GM12878 (cell line): Measurements from ENCODE around the gene LIMS2. TPM values are rescaled to one million over a fixed set of nuclear protein-coding genes. Genes with fewer than 3 reads are reported as not detected.

ENCODE experiments used
- ATAC-seq: fragments of 200-7000 bp; cut with Tn5 transposase; 3 replicates; pipeline ENCODE4 v1.9.1; 2020; ENCODE audit warnings: mild to moderate bottlenecking, moderate library complexity
- BruUV-seq: library from RNA; stranded (reverse); fragments of 400-500 nt; replicated peaks from 2 replicates; lab custom pipeline; 2021; lab: Mats Ljungman, UMichigan
- CTCF ChIA-PET: fragments of 300-600 bp; sonication (Branson Sonifier 250); formaldehyde crosslinking; extraction: SDS; loops from one replicate; lab custom pipeline; 2021; ENCODE audit warnings: inconsistent platforms; lab: Yijun Ruan, JAX
- POLR2A ChIA-PET: fragments of 350-600 bp; formaldehyde crosslinking; extraction: SDS; loops from one replicate; lab custom pipeline; 2021; ENCODE audit warnings: inconsistent platforms; lab: Charles Lee
- RAD21 ChIA-PET: fragments of 300-600 bp; sonication (Branson Sonifier 250); formaldehyde crosslinking; loops from one replicate; lab custom pipeline; 2023; ENCODE audit warnings: antibody characterized with exemption; ENCODE audit not compliant: unreplicated experiment; lab: Charles Lee
- SMC1A ChIA-PET: fragments of 300-600 bp; sonication (Branson Sonifier 250); formaldehyde crosslinking; loops from one replicate; lab custom pipeline; 2023; ENCODE audit not compliant: unreplicated experiment, uncharacterized antibody; lab: Charles Lee
- DNase-seq: peaks from one replicate; pipeline ENCODE4 v3.0.0-alpha.2; 2011; ENCODE audit warnings: low read depth, low spot score
- FAIRE-seq: peaks from 3 replicates; lab custom pipeline; 2011; peaks lifted over from hg19 to GRCh38; lab: Jason Lieb, UNC
- H2AFZ ChIP-seq: 2 replicates; pipeline ENCODE4 v1.6.0; 2011; ENCODE audit warnings: low read depth, low read length, control low read depth; ENCODE audit not compliant: control insufficient read depth
- H3K27ac ChIP-seq: 2 replicates; pipeline ENCODE4 v1.5.1; 2011; ENCODE audit warnings: control low read depth; ENCODE audit not compliant: control insufficient read depth, insufficient read depth
- H3K27me3 ChIP-seq, 2 experiments: replicated peaks in 1 of 2; 2 replicates each; pipeline versions ENCODE4 v1.6.0 to v1.6.1; 2011; ENCODE audit warnings: low read length in 1 of 2; ENCODE audit not compliant: control insufficient read depth in 2 of 2, insufficient read depth in 2 of 2
- H3K36me3 ChIP-seq, 2 experiments: 2 replicates each; pipeline ENCODE4 v1.5.1; 2011; ENCODE audit warnings: low read length in 1 of 2; ENCODE audit not compliant: control insufficient read depth in 2 of 2, insufficient read depth in 2 of 2
- H3K4me1 ChIP-seq: 2 replicates; pipeline ENCODE4 v1.6.1; 2011; ENCODE audit warnings: mild to moderate bottlenecking, low read length, moderate library complexity, mixed read lengths; ENCODE audit not compliant: control insufficient read depth, insufficient read depth
- H3K4me2 ChIP-seq: 2 replicates; pipeline ENCODE4 v1.6.0; 2011; ENCODE audit warnings: control low read depth; ENCODE audit not compliant: control insufficient read depth, insufficient read depth
- H3K4me3 ChIP-seq: fragments of 200-600 bp; sonication (generic); 2 replicates; pipeline ENCODE4 v1.5.1; 2016
- H3K79me2 ChIP-seq: 2 replicates; pipeline ENCODE4 v1.6.0; 2011; ENCODE audit warnings: low read length; ENCODE audit not compliant: control insufficient read depth, insufficient read depth
- H3K9ac ChIP-seq: 2 replicates; pipeline ENCODE4 v1.8.0; 2011; ENCODE audit warnings: low read length, control low read depth, mixed read lengths; ENCODE audit not compliant: control insufficient read depth, insufficient read depth
- H3K9me3 ChIP-seq: replicated peaks from 3 replicates; pipeline ENCODE4 v1.5.1; 2011; ENCODE audit warnings: mild to moderate bottlenecking, low read length; ENCODE audit not compliant: control insufficient read depth, insufficient read depth
- H4K20me1 ChIP-seq: 2 replicates; pipeline ENCODE4 v1.6.0; 2011; ENCODE audit not compliant: control insufficient read depth, insufficient read depth
- CHD1 ChIP-seq: IDR thresholded peaks from 2 replicates; pipeline ENCODE4 v1.6.1; 2012; ENCODE audit warnings: low read depth, low read length, improper control_type of control experiment
- CTCF ChIP-seq, 3 experiments: IDR thresholded peaks in 2 of 3; conservative IDR thresholded peaks in 1 of 3; 2 replicates each; pipeline ENCODE4 v1.5.1; 2011; ENCODE audit warnings: low read depth in 3 of 3, low read length in 3 of 3, mild to moderate bottlenecking in 3 of 3, control low read depth in 2 of 3, moderate library complexity in 2 of 3, inconsistent platforms in 1 of 3, mixed read lengths in 1 of 3; ENCODE audit not compliant: control insufficient read depth in 2 of 3, insufficient read depth in 1 of 3; ENCODE audit errors: extremely low read depth in 1 of 3
- EZH2 ChIP-seq: IDR thresholded peaks from 2 replicates; pipeline ENCODE4 v1.6.1; 2012; ENCODE audit warnings: low read depth, mild to moderate bottlenecking, control low read depth, inconsistent platforms, low read length, borderline replicate concordance; ENCODE audit not compliant: control insufficient read depth
- JUND ChIP-seq: IDR thresholded peaks from 2 replicates; pipeline ENCODE4 v1.6.1; 2012; ENCODE audit warnings: low read depth, mild to moderate bottlenecking, low read length, improper control_type of control experiment, moderate library complexity
- MYC ChIP-seq: IDR thresholded peaks from 2 replicates; pipeline ENCODE4 v1.6.1; 2011; ENCODE audit warnings: mild to moderate bottlenecking, low read length, moderate library complexity, inconsistent platforms; ENCODE audit not compliant: insufficient read depth, insufficient replicate concordance, insufficient read length, severe bottlenecking
- NFYA ChIP-seq: IDR thresholded peaks from 2 replicates; pipeline ENCODE4 v1.6.1; 2011; ENCODE audit warnings: low read depth, mild to moderate bottlenecking, low read length, improper control_type of control experiment, borderline replicate concordance
- NFYB ChIP-seq: IDR thresholded peaks from 2 replicates; pipeline ENCODE4 v1.6.1; 2011; ENCODE audit warnings: low read depth, mild to moderate bottlenecking, low read length, improper control_type of control experiment, moderate library complexity; ENCODE audit not compliant: insufficient read depth
- RBBP5 ChIP-seq: fragments of 200-600 bp; sonication (generic); conservative IDR thresholded peaks from 2 replicates; pipeline ENCODE4 v1.6.1; 2016
- RUNX3 ChIP-seq: IDR thresholded peaks from 2 replicates; pipeline ENCODE4 v1.6.1; 2012; ENCODE audit warnings: low read length, inconsistent platforms
- SUPT20H ChIP-seq: IDR thresholded peaks from 2 replicates; pipeline ENCODE4 v1.6.1; 2011; ENCODE audit warnings: low read depth, mild to moderate bottlenecking, low read length, moderate library complexity, borderline replicate concordance; ENCODE audit not compliant: control insufficient read depth
- ZNF24 ChIP-seq: fragments of 450-650 bp; IDR thresholded peaks from 2 replicates; pipeline ENCODE4 v1.6.1; 2017; ENCODE audit warnings: antibody characterized with exemption, mild to moderate bottlenecking
- ZNF274 ChIP-seq: IDR thresholded peaks from one replicate; pipeline ENCODE4 v1.8.0; 2011; ENCODE audit not compliant: insufficient read length, insufficient read depth
- WGBS: methylation state at CpG from one replicate; pipeline ENCODE4 v1.1.6; 2016; ENCODE audit warnings: low lambda C conversion rate; ENCODE audit not compliant: insufficient replicate concordance, insufficient coverage; ENCODE audit errors: missing lambda C conversion rate; 5-methylcytosine and 5-hydroxymethylcytosine counted together
- in situ Hi-C: fragments of 300-500 bp; cut with MboI; formaldehyde crosslinking; loops from 9 replicates; pipeline ENCODE4 v1.14.3; 2018; ENCODE audit warnings: mixed read lengths
- intact Hi-C: fragments of 100-400 bp; cut with micrococcal nuclease; formaldehyde crosslinking; loops from one replicate; pipeline ENCODE4 v1.14.2; 2022; ENCODE audit not compliant: unreplicated experiment
- polyA plus RNA-seq, 11 experiments: library from polyadenylated mRNA; depleted of rRNA in 4 of 11; unstranded in 6 of 11; stranded (reverse) in 5 of 11; fragments of >200 nt; fragmentation: Nextera tagmentation in 4 of 11; fragmentation: Illumina TruSeq in 1 of 11; extraction: Ambion mirVana in 4 of 11; extraction: Trizol in 1 of 11; gene quantifications; 1 replicate in 1 of 11; 2 replicates in 10 of 11; pipeline versions ENCODE4 v1.2.1 to v1.2.3, GENCODE V29; 2011 to 2016; ENCODE audit warnings: inconsistent platforms in 2 of 11, missing spikeins in 2 of 11, low read depth in 1 of 11
- total RNA-seq, 4 experiments: library from RNA; depleted of rRNA in 3 of 4; stranded (reverse); fragments of >200 nt in 3 of 4; fragmentation: Illumina TruSeq in 1 of 4; extraction: Trizol in 1 of 4; gene quantifications; 2 replicates each; pipeline versions ENCODE4 v1.2.1 to v1.2.3, GENCODE V29; 2013 to 2021
- TF ChIP-seq, protein P1 (sequence below): fragments of 450-650 bp; IDR thresholded peaks from 2 replicates; pipeline ENCODE4 v1.6.1; 2017; ENCODE audit warnings: mild to moderate bottlenecking, low read depth, inconsistent platforms; ENCODE audit not compliant: poor library complexity, severe bottlenecking

The LIMS2 gene
- total and polyA plus RNA-seq, 10 of the 15 experiments (the other 5 are each of a cell fraction or from before 2014, with no cell fraction given), result 0.06 to 0.81 (median 0.16) TPM; not detected in 2

GRCh38 chr2:127627740-127628571, 47.4 kb downstream of the LIMS2 start:
- ATAC-seq (no peak), DNase-seq (no peak), FAIRE-seq (no peak)
- H2AFZ ChIP-seq, result no peak overlapping the region
- in situ Hi-C loops (no loop called here), intact Hi-C loops (no loop called here)
- CTCF ChIA-PET, result no interaction called here
- peaks cover 6% of the 10 kb centered on the region; the same call in 1 of the 2 replicates for H3K4me1 ChIP-seq
- H3K9ac ChIP-seq, result no peak overlapping the region
- H3K4me2 ChIP-seq, result no peak overlapping the region
- BruUV-seq, result no TSS peak
- RAD21 ChIA-PET, result no interaction called here
- 60% methylated on average over 17 of the region's 18 CpGs for WGBS
- H3K79me2 ChIP-seq, result no peaks in the 10 kb centered on the region
- H3K27me3 ChIP-seq, result no peaks in the 10 kb centered on the region
- POLR2A ChIA-PET, result no interaction called here
- no peaks in the 10 kb centered on the region for H4K20me1 ChIP-seq
- TF ChIP-seq ZNF274 (no peak), RBBP5 (no peak), RUNX3 (no peak), MYC (no peak), ZNF24 (no peak), CTCF (IDR thresholded peaks at IDR 0.05 in 2 of 3, conservative IDR thresholded peaks at IDR 0.05 in 1 of 3; ENCODE audit: control insufficient read depth in 2 of 3, extremely low read depth in 1 of 3, insufficient read depth in 1 of 3, low read depth in 3 of 3, low read length in 3 of 3) (no peak), EZH2 (no peak), JUND (no peak), NFYB (no peak), CHD1 (no peak), NFYA (no peak), SUPT20H (no peak)
- TF ChIP-seq, protein P1, sequence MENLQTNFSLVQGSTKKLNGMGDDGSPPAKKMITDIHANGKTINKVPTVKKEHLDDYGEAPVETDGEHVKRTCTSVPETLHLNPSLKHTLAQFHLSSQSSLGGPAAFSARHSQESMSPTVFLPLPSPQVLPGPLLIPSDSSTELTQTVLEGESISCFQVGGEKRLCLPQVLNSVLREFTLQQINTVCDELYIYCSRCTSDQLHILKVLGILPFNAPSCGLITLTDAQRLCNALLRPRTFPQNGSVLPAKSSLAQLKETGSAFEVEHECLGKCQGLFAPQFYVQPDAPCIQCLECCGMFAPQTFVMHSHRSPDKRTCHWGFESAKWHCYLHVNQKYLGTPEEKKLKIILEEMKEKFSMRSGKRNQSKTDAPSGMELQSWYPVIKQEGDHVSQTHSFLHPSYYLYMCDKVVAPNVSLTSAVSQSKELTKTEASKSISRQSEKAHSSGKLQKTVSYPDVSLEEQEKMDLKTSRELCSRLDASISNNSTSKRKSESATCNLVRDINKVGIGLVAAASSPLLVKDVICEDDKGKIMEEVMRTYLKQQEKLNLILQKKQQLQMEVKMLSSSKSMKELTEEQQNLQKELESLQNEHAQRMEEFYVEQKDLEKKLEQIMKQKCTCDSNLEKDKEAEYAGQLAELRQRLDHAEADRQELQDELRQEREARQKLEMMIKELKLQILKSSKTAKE, result no peak
- H3K4me3 ChIP-seq, result no peak overlapping the region
- H3K36me3 ChIP-seq, result no peaks in the 10 kb centered on the region
- SMC1A ChIA-PET, result no interaction called here
- no peaks in the 10 kb centered on the region for H3K9me3 ChIP-seq
- no peak overlapping the region for H3K27ac ChIP-seq
